ENCODE data around the gene GPR176.

Gene GPR176

GRCh38 chr15:39857132-39857531 is 62.9 kb downstream of the GPR176 start:
- FAIRE-seq = no peak
- DNase-seq (ENCODE audit: insufficient read length, low spot score) = no peak
- TF ChIP-seq POLR2AphosphoS5 (IDR thresholded peaks at IDR 0.05; ENCODE audit: low read depth, low read length) (no peak), SPI1 (IDR thresholded peaks at IDR 0.05; ENCODE audit: low read depth, low read length) (no peak), POU2F2 (IDR thresholded peaks at IDR 0.05; ENCODE audit: low read depth, low read length) (no peak), TAF1 (IDR thresholded peaks at IDR 0.05; ENCODE audit: low read depth, low read length) (no peak), POLR2A (IDR thresholded peaks at IDR 0.05; ENCODE audit: low read depth, low read length) (no peak), PAX5 (IDR thresholded peaks at IDR 0.05; ENCODE audit: insufficient read depth, low read length, severe bottlenecking) (no peak)

- no peak for FAIRE-seq
- TF ChIP-seq POU2F2 (IDR thresholded peaks at IDR 0.05; ENCODE audit: low read depth, low read length) (no peak), PAX5 (IDR thresholded peaks at IDR 0.05; ENCODE audit: insufficient read depth, low read length, severe bottlenecking) (no peak), TAF1 (IDR thresholded peaks at IDR 0.05; ENCODE audit: low read depth, low read length) (no peak), POLR2A (IDR thresholded peaks at IDR 0.05; ENCODE audit: low read depth, low read length) (no peak), POLR2AphosphoS5 (IDR thresholded peaks at IDR 0.05; ENCODE audit: low read depth, low read length) (no peak), SPI1 (IDR thresholded peaks at IDR 0.05; ENCODE audit: low read depth, low read length) (no peak)
These were observed 63.7 kb downstream of the GPR176 start for GRCh38 chr15:39856357-39856756.

GRCh38 chr15:39855400-39855799 is 64.7 kb downstream of the GPR176 start:
- no peak for FAIRE-seq

More at GRCh38 chr15:39856357-39856756, 63.7 kb downstream of the GPR176 start:
- no peak for DNase-seq (ENCODE audit: insufficient read length, low spot score)

GRCh38 chr15:39854161-39854560 is 65.9 kb downstream of the GPR176 start:
- TF ChIP-seq SPI1 (IDR thresholded peaks at IDR 0.05; ENCODE audit: low read depth, low read length) (no peak), POLR2AphosphoS5 (IDR thresholded peaks at IDR 0.05; ENCODE audit: low read depth, low read length) (no peak), POU2F2 (IDR thresholded peaks at IDR 0.05; ENCODE audit: low read depth, low read length) (no peak), PAX5 (IDR thresholded peaks at IDR 0.05; ENCODE audit: insufficient read depth, low read length, severe bottlenecking) (no peak), POLR2A (IDR thresholded peaks at IDR 0.05; ENCODE audit: low read depth, low read length) (no peak), TAF1 (IDR thresholded peaks at IDR 0.05; ENCODE audit: low read depth, low read length) (no peak)
- no peak for FAIRE-seq
- DNase-seq (ENCODE audit: insufficient read length, low spot score) = no peak

More at GRCh38 chr15:39855400-39855799, 64.7 kb downstream of the GPR176 start:
- no peak for TF ChIP-seq PAX5 (IDR thresholded peaks at IDR 0.05; ENCODE audit: insufficient read depth, low read length, severe bottlenecking)
- no peak for TF ChIP-seq POLR2A (IDR thresholded peaks at IDR 0.05; ENCODE audit: low read depth, low read length)
- no peak for TF ChIP-seq SPI1 (IDR thresholded peaks at IDR 0.05; ENCODE audit: low read depth, low read length)
- no peak for TF ChIP-seq POLR2AphosphoS5 (IDR thresholded peaks at IDR 0.05; ENCODE audit: low read depth, low read length)
- TF ChIP-seq TAF1 (IDR thresholded peaks at IDR 0.05; ENCODE audit: low read depth, low read length) = no peak
- TF ChIP-seq POU2F2 (IDR thresholded peaks at IDR 0.05; ENCODE audit: low read depth, low read length) = no peak
- DNase-seq (ENCODE audit: insufficient read length, low spot score) = no peak

- DNase-seq (ENCODE audit: insufficient read length, low spot score) = no peak
- FAIRE-seq = no peak
These were observed 67.8 kb downstream of the GPR176 start for GRCh38 chr15:39852250-39852649.

GRCh38 chr15:39851500-39852092 is 68.5 kb downstream of the GPR176 start:
- DNase-seq (ENCODE audit: insufficient read length, low spot score) = no peak
- no peak for FAIRE-seq
- TF ChIP-seq POLR2AphosphoS5 (IDR thresholded peaks at IDR 0.05; ENCODE audit: low read depth, low read length) = no peak
- no peak for TF ChIP-seq SPI1 (IDR thresholded peaks at IDR 0.05; ENCODE audit: low read depth, low read length)
- no peak for TF ChIP-seq TAF1 (IDR thresholded peaks at IDR 0.05; ENCODE audit: low read depth, low read length)
- no peak for TF ChIP-seq POU2F2 (IDR thresholded peaks at IDR 0.05; ENCODE audit: low read depth, low read length)
- no peak for TF ChIP-seq POLR2A (IDR thresholded peaks at IDR 0.05; ENCODE audit: low read depth, low read length)
- TF ChIP-seq PAX5 (IDR thresholded peaks at IDR 0.05; ENCODE audit: insufficient read depth, low read length, severe bottlenecking) = no peak

More at GRCh38 chr15:39852250-39852649, 67.8 kb downstream of the GPR176 start:
- TF ChIP-seq POLR2AphosphoS5 (IDR thresholded peaks at IDR 0.05; ENCODE audit: low read depth, low read length) (no peak), POLR2A (IDR thresholded peaks at IDR 0.05; ENCODE audit: low read depth, low read length) (no peak), SPI1 (IDR thresholded peaks at IDR 0.05; ENCODE audit: low read depth, low read length) (no peak)

- no peak for DNase-seq (ENCODE audit: insufficient read length, low spot score)
- TF ChIP-seq TAF1 (IDR thresholded peaks at IDR 0.05; ENCODE audit: low read depth, low read length) = no peak
- TF ChIP-seq SPI1 (IDR thresholded peaks at IDR 0.05; ENCODE audit: low read depth, low read length) = no peak
- no peak for TF ChIP-seq POLR2A (IDR thresholded peaks at IDR 0.05; ENCODE audit: low read depth, low read length)
- TF ChIP-seq POLR2AphosphoS5 (IDR thresholded peaks at IDR 0.05; ENCODE audit: low read depth, low read length) = no peak
- TF ChIP-seq POU2F2 (IDR thresholded peaks at IDR 0.05; ENCODE audit: low read depth, low read length) = no peak
- TF ChIP-seq PAX5 (IDR thresholded peaks at IDR 0.05; ENCODE audit: insufficient read depth, low read length, severe bottlenecking) = no peak
- peak; percentile 69 for FAIRE-seq
These were observed 69.6 kb downstream of the GPR176 start for GRCh38 chr15:39850436-39850835.

GRCh38 chr15:39846108-39846507 is 74.0 kb downstream of the GPR176 start:
- no peak for FAIRE-seq
- TF ChIP-seq PAX5 (IDR thresholded peaks at IDR 0.05; ENCODE audit: insufficient read depth, low read length, severe bottlenecking) = no peak
- TF ChIP-seq POU2F2 (IDR thresholded peaks at IDR 0.05; ENCODE audit: low read depth, low read length) = no peak
- no peak for TF ChIP-seq POLR2A (IDR thresholded peaks at IDR 0.05; ENCODE audit: low read depth, low read length)
- TF ChIP-seq SPI1 (IDR thresholded peaks at IDR 0.05; ENCODE audit: low read depth, low read length) = no peak
- no peak for TF ChIP-seq TAF1 (IDR thresholded peaks at IDR 0.05; ENCODE audit: low read depth, low read length)
- TF ChIP-seq POLR2AphosphoS5 (IDR thresholded peaks at IDR 0.05; ENCODE audit: low read depth, low read length) = no peak
- no peak for DNase-seq (ENCODE audit: insufficient read length, low spot score)

GRCh38 chr15:39845582-39845981 is 74.5 kb downstream of the GPR176 start:
- TF ChIP-seq TAF1 (IDR thresholded peaks at IDR 0.05; ENCODE audit: low read depth, low read length) (no peak), PAX5 (IDR thresholded peaks at IDR 0.05; ENCODE audit: insufficient read depth, low read length, severe bottlenecking) (no peak), POU2F2 (IDR thresholded peaks at IDR 0.05; ENCODE audit: low read depth, low read length) (no peak), POLR2AphosphoS5 (IDR thresholded peaks at IDR 0.05; ENCODE audit: low read depth, low read length) (no peak), POLR2A (IDR thresholded peaks at IDR 0.05; ENCODE audit: low read depth, low read length) (no peak), SPI1 (IDR thresholded peaks at IDR 0.05; ENCODE audit: low read depth, low read length) (no peak)
- peak; percentile 47 for FAIRE-seq
- DNase-seq (ENCODE audit: insufficient read length, low spot score) = no peak

GRCh38 chr15:39843565-39843964 is 76.5 kb downstream of the GPR176 start:
- TF ChIP-seq POLR2A (IDR thresholded peaks at IDR 0.05; ENCODE audit: low read depth, low read length) = no peak
- TF ChIP-seq PAX5 (IDR thresholded peaks at IDR 0.05; ENCODE audit: insufficient read depth, low read length, severe bottlenecking) = no peak
- no peak for TF ChIP-seq POLR2AphosphoS5 (IDR thresholded peaks at IDR 0.05; ENCODE audit: low read depth, low read length)
- TF ChIP-seq SPI1 (IDR thresholded peaks at IDR 0.05; ENCODE audit: low read depth, low read length) = no peak
- no peak for FAIRE-seq
- no peak for DNase-seq (ENCODE audit: insufficient read length, low spot score)
